Right atrium auricular region (tissue), 2 donors: ENCODE data around the gene KLRD1. TPM values are rescaled to one million over a fixed set of nuclear protein-coding genes. Genes with fewer than 3 reads are reported as not detected.

Source experiments
- DNase-seq: peaks from one replicate; pipeline ENCODE4 v3.0.0-alpha.2; 2019; ENCODE audit warnings: low spot score
- H3K27ac ChIP-seq, 2 donors: fragments of 200-600 bp; sonication (generic); 1 replicate in 1 of 2; 2 replicates in 1 of 2; pipeline ENCODE4 v1.5.1; 2016 to 2019
- H3K27me3 ChIP-seq, 2 donors: fragments of 200-600 bp; sonication (generic); one replicate each; pipeline versions ENCODE4 v1.5.1 to v1.6.0; 2017 to 2019
- H3K36me3 ChIP-seq: fragments of 200-600 bp; sonication (generic); one replicate; pipeline ENCODE4 v1.5.1; 2016
- H3K4me1 ChIP-seq, 2 donors: fragments of 200-600 bp; sonication (generic); one replicate each; pipeline versions ENCODE4 v1.5.1 to v1.6.0; 2017 to 2019
- H3K4me3 ChIP-seq, 2 donors: fragments of 200-600 bp; sonication (generic); 1 replicate in 1 of 2; 2 replicates in 1 of 2; pipeline ENCODE4 v1.5.1; 2017 to 2019; ENCODE audit warnings: mild to moderate bottlenecking in 1 of 2, moderate library complexity in 1 of 2
- H3K9me3 ChIP-seq, 2 donors: fragments of 200-600 bp; sonication (generic); one replicate each; pipeline ENCODE4 v1.5.1; 2019
- CTCF ChIP-seq, 2 donors: fragments of 200-600 bp; sonication (generic); IDR thresholded peaks; one replicate each; pipeline ENCODE4 v1.5.1; 2019; ENCODE audit warnings: antibody characterized with exemption in 2 of 2
- total RNA-seq, 2 donors: library from RNA; depleted of rRNA; stranded (reverse); fragments of >200 nt; gene quantifications; one replicate each; pipeline ENCODE4 v1.1.0, GENCODE V29; 2016

The KLRD1 gene
- total RNA-seq, 2 donors from 2014 or later = 0.82 to 0.94 TPM

GRCh38 chr12:10279937-10280336 is 27.7 kb upstream of the KLRD1 start:
- Histone ChIP-seq H3K4me3 (no peak overlapping the region), H3K9me3 (no peaks in the 10 kb centered on the region), H3K27ac (no peak overlapping the region), H3K27me3 (no peaks in the 10 kb centered on the region), H3K4me1 (no peaks in the 10 kb centered on the region), H3K36me3 (peaks cover 16% of the 10 kb centered on the region)
- DNase-seq = no peak
- TF ChIP-seq CTCF (IDR thresholded peaks at IDR 0.05) = no peak

- Histone ChIP-seq H3K36me3 (peaks cover 12% of the 10 kb centered on the region), H3K27me3 (no peaks in the 10 kb centered on the region), H3K9me3 (no peaks in the 10 kb centered on the region), H3K4me1 (no peaks in the 10 kb centered on the region), H3K4me3 (no peak overlapping the region), H3K27ac (no peak overlapping the region)
- no peak for TF ChIP-seq CTCF (IDR thresholded peaks at IDR 0.05)
- no peak for DNase-seq
Observed at GRCh38 chr12:10283027-10283426, 24.6 kb upstream of the KLRD1 start.

GRCh38 chr12:10285919-10286318 is 21.8 kb upstream of the KLRD1 start:
- no peak for TF ChIP-seq CTCF (IDR thresholded peaks at IDR 0.05)
- peaks cover under 1% of the 10 kb centered on the region for H3K36me3 ChIP-seq
- no peaks in the 10 kb centered on the region for H3K4me1 ChIP-seq
- no peak overlapping the region for H3K27ac ChIP-seq
- no peaks in the 10 kb centered on the region for H3K27me3 ChIP-seq
- H3K4me3 ChIP-seq = no peak overlapping the region
- no peaks in the 10 kb centered on the region for H3K9me3 ChIP-seq
- DNase-seq = no peak

DNA sequence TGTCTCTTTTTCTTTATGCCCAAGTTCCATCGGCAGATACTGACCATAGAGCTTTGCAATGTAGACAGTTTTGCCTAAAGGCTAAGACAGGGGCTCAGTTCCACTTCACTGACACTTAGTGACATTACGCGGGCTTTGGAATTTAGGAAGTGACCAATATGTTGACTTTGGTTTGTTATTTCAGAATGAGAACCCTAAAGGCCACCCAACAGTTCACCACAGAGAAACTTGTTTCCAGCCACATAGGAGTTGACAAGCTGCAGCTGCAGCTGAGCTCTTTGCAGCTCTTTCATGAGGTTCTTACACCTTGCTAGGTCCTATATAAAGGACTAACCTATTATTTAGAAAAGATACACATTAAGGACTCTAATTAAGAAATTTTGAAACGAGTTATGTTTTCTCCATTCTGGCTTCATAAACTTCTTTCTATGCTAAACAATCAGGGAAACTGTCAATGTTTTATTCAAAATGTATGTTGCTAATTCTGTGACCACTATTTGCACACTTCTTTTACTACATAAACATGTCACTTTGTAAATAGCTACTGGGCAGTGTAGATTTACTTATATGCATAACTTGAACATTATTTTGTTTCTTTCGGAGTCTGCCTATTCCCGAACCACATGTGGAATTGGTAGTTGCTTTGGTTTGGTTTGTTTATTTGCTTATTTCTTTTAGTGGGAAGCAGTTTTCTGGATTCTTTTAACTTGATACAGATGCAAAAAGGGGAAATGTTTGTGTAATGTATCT is 18.5 kb upstream of the KLRD1 start:
- no peaks in the 10 kb centered on the region for H3K4me1 ChIP-seq
- no peak overlapping the region for H3K27ac ChIP-seq
- no peak for TF ChIP-seq CTCF (IDR thresholded peaks at IDR 0.05)
- no peak overlapping the region for H3K4me3 ChIP-seq
- no peaks in the 10 kb centered on the region for H3K36me3 ChIP-seq
- no peaks in the 10 kb centered on the region for H3K27me3 ChIP-seq
- H3K9me3 ChIP-seq = no peaks in the 10 kb centered on the region
- DNase-seq = no peak

DNA sequence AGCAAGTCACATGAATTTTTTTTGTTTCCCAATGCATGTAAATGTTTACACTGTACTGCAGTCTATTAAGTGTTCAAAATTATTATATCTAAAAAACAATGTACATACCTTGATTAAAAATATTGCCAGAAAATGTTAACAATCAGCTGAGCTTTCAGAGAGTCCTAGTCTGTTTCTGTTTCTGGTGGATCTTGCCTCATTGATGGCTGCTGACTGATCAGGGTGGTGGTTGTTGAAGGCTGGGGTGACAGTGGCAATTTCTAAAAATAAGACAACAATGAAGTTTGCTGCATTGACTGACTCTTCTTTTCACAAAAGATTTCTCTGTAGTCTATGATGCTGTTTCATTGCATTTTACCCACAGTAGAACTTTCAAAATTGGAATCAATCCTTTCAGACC is 16.6 kb upstream of the KLRD1 start:
- H3K4me1 ChIP-seq = no peaks in the 10 kb centered on the region
- H3K36me3 ChIP-seq = no peaks in the 10 kb centered on the region
- no peak for DNase-seq
- no peaks in the 10 kb centered on the region for H3K9me3 ChIP-seq
- H3K27me3 ChIP-seq = no peaks in the 10 kb centered on the region
- TF ChIP-seq CTCF (IDR thresholded peaks at IDR 0.05) = no peak
- no peak overlapping the region for H3K4me3 ChIP-seq
- no peak overlapping the region for H3K27ac ChIP-seq

GRCh38 chr12:10293151-10293550 is 14.5 kb upstream of the KLRD1 start:
- Histone ChIP-seq H3K9me3 (no peaks in the 10 kb centered on the region), H3K27me3 (no peaks in the 10 kb centered on the region), H3K36me3 (no peaks in the 10 kb centered on the region), H3K4me1 (no peaks in the 10 kb centered on the region), H3K27ac (no peak overlapping the region), H3K4me3 (no peak overlapping the region)
- TF ChIP-seq CTCF (IDR thresholded peaks at IDR 0.05) = no peak
- DNase-seq = no peak
